WERI-Rb-1 (cell line): Measurements from ENCODE around the gene RFTN1.

Experiments
- DNase-seq: peaks from one replicate; pipeline ENCODE4 v3.0.0-alpha.2; 2020
- H3K27ac ChIP-seq: fragments of 250-450 bp; sonication (Bioruptor Pico); 2 replicates; pipeline ENCODE4 v1.5.1; 2020; ENCODE audit warnings: mild to moderate bottlenecking, moderate library complexity
- H3K27me3 ChIP-seq: fragments of 250-450 bp; sonication (Bioruptor Pico); 2 replicates; pipeline ENCODE4 v1.5.1; 2021; ENCODE audit warnings: mild to moderate bottlenecking, low read depth, moderate library complexity; ENCODE audit not compliant: insufficient read depth, severe bottlenecking
- H3K36me3 ChIP-seq: fragments of 250-450 bp; sonication (Bioruptor Pico); 2 replicates; pipeline ENCODE4 v1.5.1; 2020; ENCODE audit warnings: mild to moderate bottlenecking, moderate library complexity
- H3K4me3 ChIP-seq: 2 replicates; pipeline ENCODE4 v1.5.1; 2011; ENCODE audit warnings: low read depth, mild to moderate bottlenecking, control low read depth, low read length
- H3K9me3 ChIP-seq: fragments of 250-450 bp; sonication (Bioruptor Pico); 2 replicates; pipeline ENCODE4 v1.5.1; 2021; ENCODE audit warnings: mild to moderate bottlenecking, moderate library complexity; ENCODE audit not compliant: severe bottlenecking
- CTCF ChIP-seq: IDR thresholded peaks from 2 replicates; pipeline ENCODE4 v1.5.1; 2011; ENCODE audit warnings: low read depth, mild to moderate bottlenecking, control low read depth, inconsistent platforms, low read length

Gene RFTN1

GRCh38 chr3:16506884-16507577 lies 6.5 kb downstream of the RFTN1 start:
- TF ChIP-seq CTCF = no peak
- Histone ChIP-seq H3K27me3 (peaks cover 3% of the 10 kb centered on the region), H3K36me3 (no peaks in the 10 kb centered on the region), H3K9me3 (no peaks in the 10 kb centered on the region), H3K27ac (no peak overlapping the region), H3K4me3 (no peak overlapping the region)
- DNase-seq = no peak

- Histone ChIP-seq H3K9me3 (no peaks in the 10 kb centered on the region), H3K4me3 (no peak overlapping the region), H3K27me3 (no peaks in the 10 kb centered on the region), H3K27ac (no peak overlapping the region), H3K36me3 (no peaks in the 10 kb centered on the region)
- DNase-seq = no peak
- no peak for TF ChIP-seq CTCF
These were observed 7.0 kb downstream of the RFTN1 start for GRCh38 chr3:16506451-16506850.

- Histone ChIP-seq H3K36me3 (no peaks in the 10 kb centered on the region), H3K4me3 (no peak overlapping the region), H3K9me3 (no peaks in the 10 kb centered on the region), H3K27ac (no peak overlapping the region), H3K27me3 (no peaks in the 10 kb centered on the region)
- no peak for DNase-seq
- TF ChIP-seq CTCF = no peak
These were observed 8.8 kb downstream of the RFTN1 start for GRCh38 chr3:16504692-16505091.

- H3K36me3 ChIP-seq = no peaks in the 10 kb centered on the region
- H3K27me3 ChIP-seq = no peaks in the 10 kb centered on the region
- no peak overlapping the region for H3K27ac ChIP-seq
- no peak for TF ChIP-seq CTCF
- no peaks in the 10 kb centered on the region for H3K9me3 ChIP-seq
- no peak overlapping the region for H3K4me3 ChIP-seq
- DNase-seq = no peak
These were observed 9.3 kb downstream of the RFTN1 start for GRCh38 chr3:16504242-16504641.

GRCh38 chr3:16503191-16503776 lies 10.2 kb downstream of the RFTN1 start:
- Histone ChIP-seq H3K36me3 (no peaks in the 10 kb centered on the region), H3K4me3 (no peak overlapping the region), H3K9me3 (no peaks in the 10 kb centered on the region), H3K27ac (no peak overlapping the region), H3K27me3 (no peaks in the 10 kb centered on the region)
- DNase-seq = no peak
- no peak for TF ChIP-seq CTCF

GRCh38 chr3:16502347-16502908 lies 11.1 kb downstream of the RFTN1 start:
- Histone ChIP-seq H3K9me3 (no peaks in the 10 kb centered on the region), H3K27me3 (no peaks in the 10 kb centered on the region), H3K27ac (no peak overlapping the region), H3K4me3 (no peak overlapping the region), H3K36me3 (no peaks in the 10 kb centered on the region)
- no peak for TF ChIP-seq CTCF
- no peak for DNase-seq
